ENCODE results near the gene LTB4R. TPM values are rescaled to one million over a fixed set of nuclear protein-coding genes. Genes with fewer than 3 reads are reported as not detected.

LTB4R gene
- total RNA-seq, 1 experiment from 2014 or later = 9.4 TPM

GRCh38 chr14:24261969-24262327 is 49.4 kb upstream of the LTB4R start:
- no peaks in the 10 kb centered on the region for H3K4me1 Mint-ChIP-seq
- CTCF ChIA-PET = interaction anchor here (1.0 to 2.6 kb wide), 4 partner anchors 9 to 49 kb away, joined by 3 to 17 read pairs (median 6); partner anchors contain the start of genes RABGGTA and TINF2

More at GRCh38 chr14:24261969-24262327, 49.4 kb upstream of the LTB4R start:
- no peak for DNase-seq (ENCODE audit: low spot score)
- Mint-ChIP-seq H3K27me3 (ENCODE audit: low read depth) (no peaks in the 10 kb centered on the region), H3K27ac (no peak overlapping the region), H3K36me3 (no peaks in the 10 kb centered on the region), H3K9me3 (no peaks in the 10 kb centered on the region), H3K4me3 (no peak overlapping the region)
- no peak for TF ChIP-seq OVOL2 (CRISPR knock-in tag; IDR thresholded peaks at IDR 0.05; ENCODE audit: borderline replicate concordance)
- no peak for TF ChIP-seq AFF4 (CRISPR knock-in tag; IDR thresholded peaks at IDR 0.05; ENCODE audit: borderline replicate concordance)
- TF ChIP-seq IRF1 (CRISPR knock-in tag; IDR thresholded peaks at IDR 0.05) = no peak
- TF ChIP-seq ELF4 (CRISPR knock-in tag; IDR thresholded peaks at IDR 0.05; ENCODE audit: low read depth) = no peak
- TF ChIP-seq ERG (CRISPR knock-in tag; IDR thresholded peaks at IDR 0.05) = no peak
- no peak for TF ChIP-seq FOXP1 (CRISPR knock-in tag; IDR thresholded peaks at IDR 0.05; ENCODE audit: borderline replicate concordance)
- TF ChIP-seq E2F5 (CRISPR knock-in tag; IDR thresholded peaks at IDR 0.05) = no peak
- no peak for TF ChIP-seq USF2 (CRISPR knock-in tag; IDR thresholded peaks at IDR 0.05)
- TF ChIP-seq MAX (CRISPR knock-in tag; IDR thresholded peaks at IDR 0.05) = no peak
- TF ChIP-seq ZNF671 (CRISPR knock-in tag; IDR thresholded peaks at IDR 0.05) = no peak
- no peak for TF ChIP-seq MXD4 (CRISPR knock-in tag; IDR thresholded peaks at IDR 0.05; ENCODE audit: borderline replicate concordance)
- TF ChIP-seq FOXP4 (CRISPR knock-in tag; IDR thresholded peaks at IDR 0.05) = no peak
- TF ChIP-seq ZNF219 (CRISPR knock-in tag; IDR thresholded peaks at IDR 0.05; ENCODE audit: borderline replicate concordance) = no peak
- TF ChIP-seq RELA (CRISPR knock-in tag; IDR thresholded peaks at IDR 0.05; ENCODE audit: borderline replicate concordance) = no peak
- POLR2A ChIA-PET = interaction anchor here (0.9 kb wide), 1 partner anchor 9 kb away, joined by 5 read pairs; the partner anchor contains the start of gene RABGGTA
- ATAC-seq = no peak

All from WTC11 (cell line).